Esophagus squamous epithelium (tissue), 4 donors: Measurements from ENCODE around the gene APBB3.

Experiments
- CTCF ChIP-seq, 6 experiments: fragments of 450-650 bp in 4 of 6; fragments of 200-600 bp in 2 of 6; sonication (generic) in 2 of 6; IDR thresholded peaks; one replicate each; pipeline ENCODE4 v1.5.1; 2016 to 2019; ENCODE audit warnings: antibody characterized with exemption in 6 of 6, mild to moderate bottlenecking in 4 of 6, moderate library complexity in 4 of 6
- POLR2A ChIP-seq, 4 donors: fragments of 450-650 bp; IDR thresholded peaks; one replicate each; pipeline ENCODE4 v1.6.1; 2017; ENCODE audit warnings: antibody characterized with exemption in 4 of 4, mild to moderate bottlenecking in 4 of 4, moderate library complexity in 3 of 4

GRCh38 chr5:140575309-140575708 is 10.9 kb upstream of the APBB3 start:
- TF ChIP-seq CTCF (IDR thresholded peaks at IDR 0.05) (peak in 5 of 6 experiments; percentile 11 to 49 (median 30)), POLR2A (IDR thresholded peaks at IDR 0.05) (no peak)
